HCT116 (cell line): ENCODE data around the gene BICD2. TPM values are rescaled to one million over a fixed set of nuclear protein-coding genes. Genes with fewer than 3 reads are reported as not detected.

Experiments used
- ATAC-seq: fragments of 200-7000 bp; cut with Tn5 transposase; 2 replicates; pipeline ENCODE4 v1.9.1; 2020; ENCODE audit warnings: mild to moderate bottlenecking, moderate library complexity
- BruUV-seq: library from RNA; stranded (reverse); fragments of 400-500 nt; replicated peaks from 2 replicates; lab custom pipeline; 2021; lab: Mats Ljungman, UMichigan
- CTCF ChIA-PET: fragments of 300-600 bp; sonication (Branson Sonifier 250); formaldehyde crosslinking; loops from one replicate; lab custom pipeline; 2021; ENCODE audit warnings: antibody characterized with exemption; lab: Charles Lee
- POLR2A ChIA-PET: fragments of 300-600, 350-600 bp; sonication (Branson Sonifier 250); formaldehyde crosslinking; loops from one replicate; lab custom pipeline; 2021; ENCODE audit warnings: antibody characterized with exemption; lab: Charles Lee
- RAD21 ChIA-PET, 2 experiments: fragments of 300-600 bp; sonication (Branson Sonifier 250); formaldehyde crosslinking; loops; one replicate each; lab custom pipeline; 2023; ENCODE audit warnings: low total read pairs in 2 of 2; ENCODE audit not compliant: uncharacterized antibody in 2 of 2, unreplicated experiment in 2 of 2, low non-redundant PET in 1 of 2; lab: Charles Lee
- DNase-seq: peaks from one replicate; pipeline ENCODE4 v3.0.0-alpha.2; 2010; ENCODE audit warnings: low read depth, low spot score
- H2AFZ ChIP-seq: fragments of 200-600 bp; shearing (Covaris generic), sonication (generic); 2 replicates; pipeline ENCODE4 v1.6.1; 2017; ENCODE audit warnings: low read depth, mixed run types, mixed read lengths, antibody characterized with exemption, low read length; ENCODE audit not compliant: poor library complexity, severe bottlenecking
- H3K27ac ChIP-seq: 2 replicates; pipeline ENCODE4 v1.5.1; 2012; ENCODE audit warnings: low read depth, low read length
- H3K27me3 ChIP-seq: fragments of 200-600 bp; sonication (generic); 2 replicates; pipeline ENCODE4 v1.6.1; 2016; ENCODE audit warnings: mixed run types, low read length, mixed read lengths; ENCODE audit not compliant: insufficient read depth
- H3K36me3 ChIP-seq, 2 experiments: fragments of 200-500 bp in 1 of 2; fragments of 200-600 bp in 1 of 2; sonication (Bioruptor generic) in 1 of 2; sonication (generic) in 1 of 2; 2 replicates each; pipeline versions ENCODE4 v1.5.1 to v1.6.1; 2014 to 2016; ENCODE audit warnings: low read length in 2 of 2, inconsistent platforms in 1 of 2, mixed read lengths in 1 of 2, mixed run types in 1 of 2; ENCODE audit not compliant: insufficient read depth in 2 of 2, control insufficient read depth in 1 of 2
- H3K4me1 ChIP-seq, 2 experiments: fragments of 200-600 bp in 1 of 2; sonication (generic) in 1 of 2; 2 replicates each; pipeline versions ENCODE4 v1.5.1 to v1.6.1; 2012 to 2017; ENCODE audit warnings: low read length in 2 of 2, inconsistent platforms in 1 of 2, mild to moderate bottlenecking in 1 of 2, mixed read lengths in 1 of 2, mixed run types in 1 of 2, moderate library complexity in 1 of 2; ENCODE audit not compliant: insufficient read depth in 2 of 2, control insufficient read depth in 1 of 2
- H3K4me2 ChIP-seq: fragments of 200-600 bp; sonication (generic); 2 replicates; pipeline ENCODE4 v1.6.1; 2017; ENCODE audit warnings: mixed run types, low read length, mixed read lengths
- H3K4me3 ChIP-seq, 2 experiments: fragments of 200-600 bp in 1 of 2; sonication (generic) in 1 of 2; replicated peaks in 1 of 2; 2 replicates each; pipeline ENCODE4 v1.5.1; 2011 to 2016; ENCODE audit warnings: low read length in 2 of 2, control low read depth in 1 of 2, low read depth in 1 of 2, mild to moderate bottlenecking in 1 of 2, mixed read lengths in 1 of 2, mixed run types in 1 of 2
- H3K79me2 ChIP-seq: fragments of 200-600 bp; sonication (generic); 2 replicates; pipeline ENCODE4 v1.6.1; 2017; ENCODE audit warnings: mild to moderate bottlenecking, mixed run types, low read length, moderate library complexity, mixed read lengths; ENCODE audit not compliant: insufficient read depth
- H3K9ac ChIP-seq: fragments of 200-600 bp; sonication (generic); 2 replicates; pipeline ENCODE4 v1.6.1; 2016; ENCODE audit warnings: low read length, mixed read lengths
- H3K9me2 ChIP-seq: fragments of 200-600 bp; sonication (generic), shearing (Covaris generic); 2 replicates; pipeline ENCODE4 v1.6.1; 2017; ENCODE audit warnings: mixed run types, mild to moderate bottlenecking, moderate library complexity; ENCODE audit not compliant: insufficient read depth
- H3K9me3 ChIP-seq, 2 experiments: fragments of 200-500 bp in 1 of 2; fragments of 200-600 bp in 1 of 2; sonication (Bioruptor generic) in 1 of 2; sonication (generic) in 1 of 2; 2 replicates each; pipeline ENCODE4 v1.6.1; 2014 to 2017; ENCODE audit warnings: low read length in 2 of 2, mixed read lengths in 2 of 2, inconsistent platforms in 1 of 2, low read depth in 1 of 2, mild to moderate bottlenecking in 1 of 2, mixed run types in 1 of 2, moderate library complexity in 1 of 2; ENCODE audit not compliant: control insufficient read depth in 1 of 2, insufficient read depth in 1 of 2
- H4K20me1 ChIP-seq: fragments of 200-600 bp; sonication (generic), shearing (Covaris generic); 2 replicates; pipeline ENCODE4 v1.6.1; 2017; ENCODE audit warnings: mixed run types, mild to moderate bottlenecking, moderate library complexity; ENCODE audit not compliant: insufficient read depth
- CBX3 ChIP-seq: IDR thresholded peaks from 2 replicates; pipeline ENCODE4 v1.6.1; 2012; ENCODE audit warnings: low read depth
- CEBPB ChIP-seq: IDR thresholded peaks from 2 replicates; pipeline ENCODE4 v1.6.1; 2012; ENCODE audit warnings: low read depth
- EGR1 ChIP-seq: IDR thresholded peaks from 2 replicates; pipeline ENCODE4 v1.6.1; 2012; ENCODE audit warnings: low read depth
- ELF1 ChIP-seq: IDR thresholded peaks from 2 replicates; pipeline ENCODE4 v1.6.1; 2012; ENCODE audit warnings: low read depth, borderline replicate concordance
- EZH2 ChIP-seq: fragments of 200-600 bp; sonication (generic); IDR thresholded peaks from 2 replicates; pipeline ENCODE4 v1.6.1; 2017; ENCODE audit warnings: antibody characterized with exemption, mixed run types
- JUND ChIP-seq: IDR thresholded peaks from 2 replicates; pipeline ENCODE4 v1.6.1; 2012
- POLR2A ChIP-seq: IDR thresholded peaks from 2 replicates; pipeline ENCODE4 v1.7.0; 2011; ENCODE audit warnings: borderline replicate concordance; ENCODE audit not compliant: insufficient read depth, insufficient read length; ENCODE audit errors: extremely low read depth
- RAD21 ChIP-seq: IDR thresholded peaks from 2 replicates; pipeline ENCODE4 v1.6.1; 2012; ENCODE audit warnings: low read depth, mild to moderate bottlenecking
- SIN3A ChIP-seq: IDR thresholded peaks from 2 replicates; pipeline ENCODE4 v1.6.1; 2012; ENCODE audit warnings: low read depth
- SRF ChIP-seq: IDR thresholded peaks from 2 replicates; pipeline ENCODE4 v1.6.1; 2012; ENCODE audit warnings: low read depth
- YY1 ChIP-seq: IDR thresholded peaks from 2 replicates; pipeline ENCODE4 v1.6.1; 2011; ENCODE audit warnings: low read length, low read depth, moderate library complexity, mild to moderate bottlenecking; ENCODE audit not compliant: insufficient replicate concordance; ENCODE audit errors: extremely low read depth
- ZFX ChIP-seq: fragments of 450-650 bp; IDR thresholded peaks from 2 replicates; pipeline ENCODE4 v1.6.1; 2017
- intact Hi-C: fragments of 100-400 bp; cut with micrococcal nuclease; formaldehyde crosslinking; loops from 2 replicates; pipeline ENCODE4 v1.10.0; 2022
- total RNA-seq: library from RNA; stranded (reverse); gene quantifications from one replicate; pipeline ENCODE4 v1.2.1, GENCODE V29; 2021; ENCODE audit not compliant: unreplicated experiment
- TF ChIP-seq, protein P1 (sequence below): IDR thresholded peaks from 2 replicates; pipeline ENCODE4 v1.6.1; 2012; ENCODE audit warnings: low read depth
- TF ChIP-seq, protein P2 (sequence below): IDR thresholded peaks from 2 replicates; pipeline ENCODE4 v1.6.1; 2012

The BICD2 gene
- total RNA-seq, 1 experiment from 2014 or later: 23.4 TPM

DNA sequence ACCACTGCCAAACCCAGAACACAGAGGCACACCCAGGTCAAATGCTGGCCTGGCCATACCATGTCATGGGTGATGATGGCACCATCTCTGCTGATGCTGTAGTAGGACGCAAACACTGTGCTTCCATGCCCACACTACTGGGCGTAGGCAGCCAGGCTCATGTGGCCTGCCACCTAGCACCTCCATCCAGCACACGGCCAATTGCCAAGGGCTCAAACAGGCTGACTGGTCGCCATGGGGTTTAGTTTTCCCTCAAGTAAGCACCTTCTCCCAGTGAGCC is 39.4 kb downstream of the BICD2 start:
- Histone ChIP-seq H3K4me3 (no peak overlapping the region), H3K9me2 (no peaks in the 10 kb centered on the region), H3K79me2 (peaks cover 43% of the 10 kb centered on the region), H3K9ac (no peak overlapping the region), H4K20me1 (0 out of 2 replicates have a peak, but pooled peaks cover 3% of the 10 kb centered on the region), H3K4me1 (no peaks in the 10 kb centered on the region), H3K27me3 (no peaks in the 10 kb centered on the region), H2AFZ (no peak overlapping the region), H3K36me3 (peaks cover 11 to 12% of the 10 kb centered on the region in 2 experiments; a peak in 3 of 4 replicates), H3K27ac (no peak overlapping the region), H3K4me2 (no peak overlapping the region), H3K9me3 (no peaks in the 10 kb centered on the region)
- BruUV-seq: no TSS peak
- no peak for ATAC-seq
- DNase-seq: no peak
- intact Hi-C loops: no loop called here
- RAD21 ChIA-PET: no interaction called here
- no peak for TF ChIP-seq ELF1
- TF ChIP-seq CEBPB: no peak
- no peak for TF ChIP-seq YY1
- TF ChIP-seq, protein P1, sequence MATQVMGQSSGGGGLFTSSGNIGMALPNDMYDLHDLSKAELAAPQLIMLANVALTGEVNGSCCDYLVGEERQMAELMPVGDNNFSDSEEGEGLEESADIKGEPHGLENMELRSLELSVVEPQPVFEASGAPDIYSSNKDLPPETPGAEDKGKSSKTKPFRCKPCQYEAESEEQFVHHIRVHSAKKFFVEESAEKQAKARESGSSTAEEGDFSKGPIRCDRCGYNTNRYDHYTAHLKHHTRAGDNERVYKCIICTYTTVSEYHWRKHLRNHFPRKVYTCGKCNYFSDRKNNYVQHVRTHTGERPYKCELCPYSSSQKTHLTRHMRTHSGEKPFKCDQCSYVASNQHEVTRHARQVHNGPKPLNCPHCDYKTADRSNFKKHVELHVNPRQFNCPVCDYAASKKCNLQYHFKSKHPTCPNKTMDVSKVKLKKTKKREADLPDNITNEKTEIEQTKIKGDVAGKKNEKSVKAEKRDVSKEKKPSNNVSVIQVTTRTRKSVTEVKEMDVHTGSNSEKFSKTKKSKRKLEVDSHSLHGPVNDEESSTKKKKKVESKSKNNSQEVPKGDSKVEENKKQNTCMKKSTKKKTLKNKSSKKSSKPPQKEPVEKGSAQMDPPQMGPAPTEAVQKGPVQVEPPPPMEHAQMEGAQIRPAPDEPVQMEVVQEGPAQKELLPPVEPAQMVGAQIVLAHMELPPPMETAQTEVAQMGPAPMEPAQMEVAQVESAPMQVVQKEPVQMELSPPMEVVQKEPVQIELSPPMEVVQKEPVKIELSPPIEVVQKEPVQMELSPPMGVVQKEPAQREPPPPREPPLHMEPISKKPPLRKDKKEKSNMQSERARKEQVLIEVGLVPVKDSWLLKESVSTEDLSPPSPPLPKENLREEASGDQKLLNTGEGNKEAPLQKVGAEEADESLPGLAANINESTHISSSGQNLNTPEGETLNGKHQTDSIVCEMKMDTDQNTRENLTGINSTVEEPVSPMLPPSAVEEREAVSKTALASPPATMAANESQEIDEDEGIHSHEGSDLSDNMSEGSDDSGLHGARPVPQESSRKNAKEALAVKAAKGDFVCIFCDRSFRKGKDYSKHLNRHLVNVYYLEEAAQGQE: no peak
- no peak for TF ChIP-seq SIN3A
- TF ChIP-seq SRF: no peak
- no peak for TF ChIP-seq JUND
- TF ChIP-seq, protein P2, sequence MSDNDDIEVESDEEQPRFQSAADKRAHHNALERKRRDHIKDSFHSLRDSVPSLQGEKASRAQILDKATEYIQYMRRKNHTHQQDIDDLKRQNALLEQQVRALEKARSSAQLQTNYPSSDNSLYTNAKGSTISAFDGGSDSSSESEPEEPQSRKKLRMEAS: no peak
- TF ChIP-seq EGR1: no peak
- no peak for TF ChIP-seq POLR2A
- TF ChIP-seq EZH2: no peak
- TF ChIP-seq CBX3: no peak
- TF ChIP-seq RAD21: no peak
- no peak for TF ChIP-seq ZFX
- POLR2A ChIA-PET: no interaction called here
- CTCF ChIA-PET: interaction anchor here (1.0 kb wide), 1 partner anchor 66 kb away, joined by 4 read pairs; no protein-coding TSS in a partner anchor
